PC-3 (cell line): ENCODE measurements around the gene RPE. TPM values are rescaled to one million over a fixed set of nuclear protein-coding genes. Genes with fewer than 3 reads are reported as not detected.

Experiments used
- ATAC-seq: fragments of 200-7000 bp; cut with Tn5 transposase; 2 replicates; pipeline ENCODE4 v1.9.1; 2020; ENCODE audit warnings: mild to moderate bottlenecking, moderate library complexity
- BruUV-seq: library from RNA; stranded (reverse); fragments of 400-500 nt; replicated peaks from 2 replicates; lab custom pipeline; 2021; lab: Mats Ljungman, UMichigan
- CTCF ChIA-PET: fragments of 300-600 bp; sonication (Branson Sonifier 250); formaldehyde crosslinking; loops from one replicate; lab custom pipeline; 2022; ENCODE audit warnings: antibody characterized with exemption; lab: Charles Lee
- POLR2A ChIA-PET: fragments of 300-600 bp; sonication (Branson Sonifier 250); formaldehyde crosslinking; loops from one replicate; lab custom pipeline; 2022; ENCODE audit warnings: antibody characterized with exemption; ENCODE audit not compliant: unreplicated experiment; lab: Charles Lee
- DNase-seq: peaks from one replicate; pipeline ENCODE4 v3.0.0-alpha.2; 2015
- H2AFZ ChIP-seq: fragments of 300-600 bp; sonication (generic); 2 replicates; pipeline ENCODE4 v1.6.0; 2016; ENCODE audit warnings: antibody characterized with exemption, low read length
- H3F3A ChIP-seq: fragments of 300-600 bp; sonication (generic); one replicate; pipeline ENCODE4 v1.6.0; 2017; ENCODE audit warnings: antibody characterized with exemption, low read length, control low read depth, mild to moderate bottlenecking; ENCODE audit not compliant: unreplicated experiment
- H3K27ac ChIP-seq: fragments of 300-600 bp; sonication (generic); 2 replicates; pipeline ENCODE4 v1.5.1; 2016; ENCODE audit warnings: mild to moderate bottlenecking, low read length
- H3K27me3 ChIP-seq: fragments of 300-600 bp; sonication (generic); 2 replicates; pipeline ENCODE4 v1.6.1; 2016; ENCODE audit warnings: low read length, mixed read lengths
- H3K36me3 ChIP-seq: fragments of 300-600 bp; sonication (generic); 2 replicates; pipeline ENCODE4 v1.6.1; 2016; ENCODE audit warnings: low read depth, mixed run types, low read length, mixed read lengths
- H3K4me1 ChIP-seq: fragments of 300-600 bp; sonication (generic); 2 replicates; pipeline ENCODE4 v1.5.1; 2016; ENCODE audit warnings: low read length; ENCODE audit not compliant: insufficient read depth
- H3K4me2 ChIP-seq: fragments of 300-600 bp; sonication (generic); 2 replicates; pipeline ENCODE4 v1.6.0; 2016; ENCODE audit warnings: low read length
- H3K4me3 ChIP-seq: fragments of 300-600 bp; sonication (generic); 2 replicates; pipeline ENCODE4 v1.5.1; 2016; ENCODE audit warnings: mild to moderate bottlenecking, low read length, mixed read lengths
- H3K79me2 ChIP-seq: fragments of 300-600 bp; sonication (generic); 2 replicates; pipeline ENCODE4 v1.6.1; 2017; ENCODE audit warnings: low read length, mixed read lengths
- H3K9ac ChIP-seq: fragments of 300-600 bp; sonication (generic); 2 replicates; pipeline ENCODE4 v1.6.0; 2016; ENCODE audit warnings: mild to moderate bottlenecking, low read length
- H3K9me2 ChIP-seq: fragments of 300-600 bp; sonication (generic); replicated peaks from 2 replicates; pipeline ENCODE4 v1.6.1; 2016; ENCODE audit warnings: mixed run types, low read length, mixed read lengths
- H3K9me3 ChIP-seq: fragments of 300-600 bp; sonication (generic); 2 replicates; pipeline ENCODE4 v1.6.1; 2016; ENCODE audit warnings: low read length, mixed read lengths
- H4K20me1 ChIP-seq: fragments of 300-600 bp; sonication (generic); 2 replicates; pipeline ENCODE4 v1.6.1; 2016; ENCODE audit warnings: low read length, mixed read lengths
- CTCF ChIP-seq: fragments of 300-600 bp; sonication (generic); conservative IDR thresholded peaks from 2 replicates; pipeline ENCODE4 v1.5.1; 2017; ENCODE audit warnings: antibody characterized with exemption, low read depth, mild to moderate bottlenecking, low read length
- EZH2 ChIP-seq: fragments of 300-600 bp; sonication (generic); IDR thresholded peaks from one replicate; pipeline ENCODE4 v1.6.1; 2017; ENCODE audit warnings: antibody characterized with exemption, mild to moderate bottlenecking, low read length; ENCODE audit not compliant: unreplicated experiment
- EZH2phosphoT487 ChIP-seq: fragments of 300-600 bp; sonication (generic); IDR thresholded peaks from 2 replicates; pipeline ENCODE4 v1.6.1; 2018; ENCODE audit warnings: mild to moderate bottlenecking, antibody characterized with exemption, low read length, borderline replicate concordance
- intact Hi-C: fragments of 100-400 bp; cut with micrococcal nuclease; formaldehyde crosslinking; loops from 2 replicates; pipeline ENCODE4 v1.9.0; 2023
- total RNA-seq: library from RNA; depleted of rRNA; stranded (reverse); fragments of >200 nt; gene quantifications from 2 replicates; pipeline ENCODE4 v1.2.3, GENCODE V29; 2014

Gene RPE
- total RNA-seq, 1 experiment from 2014 or later: 60.5 TPM

GRCh38 chr2:209958016-209958415, 44.4 kb upstream of the RPE start:
- Histone ChIP-seq H3K4me1 (no peaks in the 10 kb centered on the region), H3K36me3 (no peaks in the 10 kb centered on the region), H3K9ac (no peak overlapping the region), H3K4me3 (no peak overlapping the region), H3K9me3 (no peaks in the 10 kb centered on the region), H3K79me2 (no peaks in the 10 kb centered on the region), H3K27ac (no peak overlapping the region), H4K20me1 (no peaks in the 10 kb centered on the region), H3K27me3 (peaks cover 64% of the 10 kb centered on the region), H3F3A (no peaks in the 10 kb centered on the region), H3K9me2 (no peaks in the 10 kb centered on the region), H2AFZ (no peak overlapping the region), H3K4me2 (no peak overlapping the region)
- no TSS peak for BruUV-seq
- ATAC-seq (no peak), DNase-seq (no peak)
- intact Hi-C loops: no loop called here
- CTCF ChIA-PET: no interaction called here
- TF ChIP-seq EZH2phosphoT487 (no peak), CTCF (no peak), EZH2 (no peak)
- POLR2A ChIA-PET: no interaction called here

DNA sequence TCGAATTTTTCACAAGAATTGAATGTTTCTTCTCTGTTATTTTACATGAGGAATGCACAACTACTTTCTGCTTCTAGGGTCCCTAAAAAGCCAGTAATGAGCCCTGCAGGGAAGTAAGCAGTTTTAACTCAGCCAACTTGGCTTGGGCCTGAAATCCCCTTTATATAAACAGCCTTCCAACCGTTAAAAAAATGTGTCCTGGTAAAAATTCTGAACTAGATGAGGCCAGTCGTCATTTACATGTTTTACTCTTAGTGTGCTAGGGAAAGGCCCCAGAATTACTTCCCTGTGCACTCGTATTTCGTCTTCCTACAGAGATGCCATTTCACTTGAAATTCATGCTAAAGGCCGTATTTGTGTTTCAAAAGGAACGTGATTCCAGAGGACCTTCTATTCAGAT, 42.4 kb upstream of the RPE start:
- H3K4me2 ChIP-seq: no peak overlapping the region
- no peaks in the 10 kb centered on the region for H3K9me2 ChIP-seq
- POLR2A ChIA-PET: no interaction called here
- no peaks in the 10 kb centered on the region for H3K9me3 ChIP-seq
- H4K20me1 ChIP-seq: no peaks in the 10 kb centered on the region
- H3F3A ChIP-seq: no peaks in the 10 kb centered on the region
- TF ChIP-seq CTCF (no peak), EZH2 (no peak), EZH2phosphoT487 (no peak)
- no peaks in the 10 kb centered on the region for H3K79me2 ChIP-seq
- intact Hi-C loops: loop anchor here (2.0 to 10.0 kb wide), 4 partner anchors 383 to 1555 kb away; partner anchors contain the start of genes MAP2 and PTH2R
- no peaks in the 10 kb centered on the region for H3K36me3 ChIP-seq
- H3K4me3 ChIP-seq: no peak overlapping the region
- H3K4me1 ChIP-seq: no peaks in the 10 kb centered on the region
- BruUV-seq: no TSS peak
- peaks cover 49% of the 10 kb centered on the region for H3K27me3 ChIP-seq
- no peak overlapping the region for H3K27ac ChIP-seq
- CTCF ChIA-PET: interaction anchor here (1.3 to 1.5 kb wide), 2 partner anchors 16 to 535 kb away, joined by 6 read pairs; no protein-coding TSS in a partner anchor
- no peak for DNase-seq
- H3K9ac ChIP-seq: no peak overlapping the region
- ATAC-seq: no peak
- H2AFZ ChIP-seq: no peak overlapping the region
